Effector memory CD4-positive, alpha-beta T cell (primary cell): Measurements from ENCODE around the gene SH3D19.
"Not testable (repeated sequence)": the region's sequence is repeated elsewhere in the genome, so short reads cannot be mapped to it uniquely, and the experiment has no call there.

Experiments
- DNase-seq, 3 donors: peaks; one replicate each; pipeline ENCODE4 v3.0.0-alpha.2; 2020
- H3K27ac ChIP-seq: 2 replicates; pipeline ENCODE4 v1.7.0; 2013; ENCODE audit warnings: mild to moderate bottlenecking, low read length, moderate library complexity; ENCODE audit not compliant: insufficient read depth, poor library complexity, severe bottlenecking
- H3K27me3 ChIP-seq: replicated peaks from 2 replicates; pipeline ENCODE4 v1.7.0; 2013; ENCODE audit warnings: mild to moderate bottlenecking, low read length; ENCODE audit not compliant: insufficient read depth, control insufficient read depth, poor library complexity, severe bottlenecking
- H3K36me3 ChIP-seq: 2 replicates; pipeline ENCODE4 v1.7.0; 2013; ENCODE audit warnings: mild to moderate bottlenecking, low read length, moderate library complexity; ENCODE audit not compliant: control insufficient read depth, insufficient read depth
- H3K4me1 ChIP-seq: 2 replicates; pipeline ENCODE4 v1.7.0; 2013; ENCODE audit warnings: low read length, mild to moderate bottlenecking; ENCODE audit not compliant: control insufficient read depth, insufficient read depth, poor library complexity, severe bottlenecking
- H3K4me3 ChIP-seq: 2 replicates; pipeline ENCODE4 v1.7.0; 2013; ENCODE audit warnings: low read length, low read depth, mild to moderate bottlenecking; ENCODE audit not compliant: insufficient read depth, poor library complexity, severe bottlenecking
- H3K9me3 ChIP-seq: 2 replicates; pipeline ENCODE4 v1.7.0; 2013; ENCODE audit warnings: mild to moderate bottlenecking, low read length, moderate library complexity; ENCODE audit not compliant: control insufficient read depth

Gene SH3D19

GRCh38 chr4:151239608-151240007 lies 85.8 kb downstream of the SH3D19 start:
- no peak for DNase-seq
- Histone ChIP-seq H3K4me1 (no peaks in the 10 kb centered on the region), H3K4me3 (no peak overlapping the region), H3K9me3 (no peaks in the 10 kb centered on the region), H3K36me3 (no peaks in the 10 kb centered on the region), H3K27ac (no peak overlapping the region), H3K27me3 (no peaks in the 10 kb centered on the region)

GRCh38 chr4:151238477-151238876 lies 86.9 kb downstream of the SH3D19 start:
- no peak for DNase-seq
- no peaks in the 10 kb centered on the region for H3K36me3 ChIP-seq
- H3K4me1 ChIP-seq, result no peaks in the 10 kb centered on the region
- H3K9me3 ChIP-seq, result no peaks in the 10 kb centered on the region
- H3K27ac ChIP-seq, result no peak overlapping the region
- H3K4me3 ChIP-seq, result no peak overlapping the region
- no peaks in the 10 kb centered on the region for H3K27me3 ChIP-seq

- H3K4me1 ChIP-seq, result no peaks in the 10 kb centered on the region
- no peak overlapping the region for H3K27ac ChIP-seq
- H3K9me3 ChIP-seq, result no peaks in the 10 kb centered on the region
- no peak overlapping the region for H3K4me3 ChIP-seq
- no peaks in the 10 kb centered on the region for H3K36me3 ChIP-seq
- H3K27me3 ChIP-seq, result no peaks in the 10 kb centered on the region
- no peak for DNase-seq
These were observed 89.4 kb downstream of the SH3D19 start for GRCh38 chr4:151236036-151236435.

DNA sequence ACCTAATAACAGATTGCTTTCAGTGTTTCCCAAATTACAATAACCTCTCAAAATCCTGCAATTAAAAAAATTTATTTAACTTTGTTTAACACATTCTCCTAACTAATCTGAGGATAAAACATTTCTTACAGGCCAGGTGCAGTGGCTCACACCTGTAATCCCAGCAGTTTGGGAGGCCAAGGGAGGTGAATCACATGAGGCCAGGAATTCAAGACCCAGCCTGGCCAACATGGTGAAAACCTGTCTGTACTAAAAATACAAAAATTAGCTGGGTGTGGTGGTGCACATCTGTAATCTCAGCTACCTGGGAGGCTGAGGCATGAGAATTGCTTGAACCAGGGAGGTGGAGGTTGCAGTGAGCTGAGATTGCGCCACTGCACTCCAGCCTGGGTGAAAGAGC lies 90.0 kb downstream of the SH3D19 start:
- not testable (repeated sequence) for H3K4me3 ChIP-seq, H3K9me3 ChIP-seq, H3K36me3 ChIP-seq, H3K4me1 ChIP-seq, DNase-seq, H3K27me3 ChIP-seq, H3K27ac ChIP-seq

DNA sequence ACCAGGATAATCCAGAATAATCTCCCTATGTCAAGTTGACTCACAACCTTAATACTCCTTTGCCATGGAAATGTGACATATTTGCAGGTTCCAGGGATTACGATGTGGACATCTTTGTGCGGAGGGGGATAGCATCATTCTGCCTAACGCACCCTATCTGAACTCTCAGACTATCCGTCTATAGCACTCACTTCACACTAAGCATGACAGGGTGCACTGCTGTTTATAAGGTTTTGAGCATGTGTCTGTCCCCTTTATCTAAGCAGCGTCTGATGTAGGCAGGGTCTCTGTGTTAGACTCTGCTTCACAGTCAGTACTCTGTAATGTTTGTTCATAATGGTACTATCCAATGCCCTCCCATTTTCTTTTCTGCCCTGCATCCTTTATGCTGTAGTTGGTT lies 91.8 kb downstream of the SH3D19 start:
- no peak overlapping the region for H3K4me3 ChIP-seq
- H3K9me3 ChIP-seq, result no peaks in the 10 kb centered on the region

DNA sequence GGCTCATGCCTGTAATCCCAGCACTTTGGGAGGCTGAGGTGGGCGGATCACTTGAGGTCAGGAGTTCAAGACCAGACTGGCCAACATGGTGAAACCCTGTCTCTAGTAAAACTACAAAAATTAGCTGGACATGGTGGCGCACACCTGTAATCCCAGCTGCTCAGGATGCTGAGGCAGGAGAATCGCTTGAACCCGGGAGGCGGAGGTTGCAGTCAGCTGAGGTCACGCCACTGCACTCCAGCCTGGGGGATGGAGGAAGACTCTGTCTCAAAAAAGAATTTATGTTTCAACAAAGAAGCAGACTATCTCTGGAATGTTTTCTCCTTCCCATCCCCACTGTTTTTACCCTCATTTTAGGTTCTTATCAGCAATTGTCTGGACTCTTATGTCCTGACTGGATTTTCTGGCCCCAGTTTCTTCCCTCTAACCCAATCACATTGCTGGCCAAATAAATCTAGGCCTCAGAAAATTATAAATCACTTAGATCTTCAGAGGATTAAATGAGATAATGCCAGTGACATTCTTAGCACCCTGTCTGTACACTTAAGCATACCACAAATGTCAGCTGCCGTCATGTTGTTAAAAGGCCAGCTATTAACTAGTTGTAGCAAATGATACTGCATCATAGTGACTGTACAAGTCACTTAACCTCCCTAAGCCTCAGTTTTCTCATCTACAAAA lies 93.3 kb downstream of the SH3D19 start:
- Histone ChIP-seq H3K27ac (no peak overlapping the region), H3K9me3 (no peaks in the 10 kb centered on the region), H3K27me3 (no peaks in the 10 kb centered on the region), H3K4me3 (no peak overlapping the region), H3K36me3 (no peaks in the 10 kb centered on the region), H3K4me1 (no peaks in the 10 kb centered on the region)
- DNase-seq, result no peak

More for the DNA sequence above, 91.8 kb downstream of the SH3D19 start:
- no peak overlapping the region for H3K27ac ChIP-seq
- H3K36me3 ChIP-seq, result no peaks in the 10 kb centered on the region
- no peaks in the 10 kb centered on the region for H3K27me3 ChIP-seq
- DNase-seq, result no peak
- H3K4me1 ChIP-seq, result no peaks in the 10 kb centered on the region

DNA sequence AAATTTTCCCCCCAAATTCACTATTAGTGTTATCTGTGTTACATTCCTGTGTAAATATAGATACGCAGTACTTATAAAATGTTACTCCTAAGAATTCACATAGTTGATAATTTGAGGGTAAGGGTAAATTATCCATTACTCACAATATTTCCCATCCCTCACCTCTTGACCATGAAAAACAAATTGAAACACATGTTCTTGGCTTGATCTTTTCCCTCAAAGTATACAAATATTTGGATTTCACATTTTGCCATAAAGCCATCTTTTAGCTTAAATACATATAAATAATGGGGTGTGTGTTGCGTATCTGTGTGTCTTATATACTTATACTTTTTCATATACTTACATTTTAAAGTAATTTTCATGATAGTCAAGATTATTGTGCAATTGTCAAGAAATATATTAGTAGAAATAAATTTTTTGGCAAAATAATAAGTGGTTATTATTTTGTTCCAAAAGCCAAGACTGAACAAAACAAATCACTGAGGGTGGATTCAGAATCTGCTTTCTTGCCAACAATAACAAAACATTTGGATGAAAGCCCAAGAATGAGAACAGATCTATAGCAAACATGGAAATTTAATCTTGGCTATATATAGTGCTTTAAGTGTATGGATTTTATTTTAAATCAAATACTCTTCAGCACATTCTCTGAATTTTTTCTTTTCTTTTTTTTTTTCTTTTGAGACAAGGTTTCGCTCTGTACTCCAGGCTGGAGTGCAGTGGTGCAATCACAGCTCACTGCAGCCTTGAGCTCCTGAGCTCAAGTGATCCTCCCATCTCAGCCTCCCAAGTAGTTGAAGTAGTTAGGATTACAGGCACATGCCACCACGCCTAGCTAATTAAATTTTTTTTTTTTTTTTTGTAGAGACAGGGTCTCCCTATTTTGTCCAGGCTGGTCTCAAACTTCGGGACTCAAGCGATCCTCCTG lies 97.0 kb downstream of the SH3D19 start:
- H3K27ac ChIP-seq, result no peak overlapping the region
- no peak for DNase-seq
- H3K9me3 ChIP-seq, result no peaks in the 10 kb centered on the region
- no peak overlapping the region for H3K4me3 ChIP-seq
- H3K36me3 ChIP-seq, result no peaks in the 10 kb centered on the region
- no peaks in the 10 kb centered on the region for H3K27me3 ChIP-seq
- no peaks in the 10 kb centered on the region for H3K4me1 ChIP-seq

GRCh38 chr4:151227731-151228130 lies 97.7 kb downstream of the SH3D19 start:
- DNase-seq, result no peak
- H3K9me3 ChIP-seq, result no peaks in the 10 kb centered on the region
- no peak overlapping the region for H3K4me3 ChIP-seq
- no peaks in the 10 kb centered on the region for H3K4me1 ChIP-seq
- H3K36me3 ChIP-seq, result no peaks in the 10 kb centered on the region
- H3K27ac ChIP-seq, result no peak overlapping the region
- H3K27me3 ChIP-seq, result no peaks in the 10 kb centered on the region

GRCh38 chr4:151227172-151227571 lies 98.2 kb downstream of the SH3D19 start:
- Histone ChIP-seq H3K4me1 (no peaks in the 10 kb centered on the region), H3K9me3 (no peaks in the 10 kb centered on the region), H3K36me3 (no peaks in the 10 kb centered on the region), H3K4me3 (no peak overlapping the region), H3K27me3 (no peaks in the 10 kb centered on the region), H3K27ac (no peak overlapping the region)
- no peak for DNase-seq
